OCI-LY1 (cell line): Measurements from ENCODE around the gene CNTNAP5.

Experiments
- H2AFZ ChIP-seq: fragments of 200-600 bp; sonication (generic), shearing (Covaris generic); 2 replicates; pipeline ENCODE4 v1.6.0; 2014; ENCODE audit warnings: antibody characterized with exemption, mild to moderate bottlenecking, low read length
- H3F3A ChIP-seq: fragments of 200-600 bp; sonication (generic), shearing (Covaris generic); 2 replicates; pipeline ENCODE4 v1.6.0; 2014; ENCODE audit warnings: mild to moderate bottlenecking, antibody characterized with exemption, low read length, moderate library complexity; ENCODE audit not compliant: insufficient read depth
- H3K27ac ChIP-seq: fragments of 200-600 bp; sonication (generic); 2 replicates; pipeline ENCODE4 v1.5.1; 2014; ENCODE audit warnings: low read length, mixed run types, mild to moderate bottlenecking, low read depth; ENCODE audit not compliant: poor library complexity, severe bottlenecking
- H3K27me3 ChIP-seq: fragments of 200-600 bp; sonication (generic); 2 replicates; pipeline ENCODE4 v1.6.0; 2014; ENCODE audit warnings: antibody characterized with exemption, mild to moderate bottlenecking, low read length, moderate library complexity; ENCODE audit not compliant: insufficient read depth
- H3K36me3 ChIP-seq: fragments of 200-600 bp; sonication (generic); 2 replicates; pipeline ENCODE4 v1.6.1; 2014; ENCODE audit warnings: mild to moderate bottlenecking, antibody characterized with exemption, low read length, moderate library complexity, mixed read lengths; ENCODE audit not compliant: insufficient read depth
- H3K4me1 ChIP-seq: fragments of 200-600 bp; sonication (generic); 2 replicates; pipeline ENCODE4 v1.5.1; 2014; ENCODE audit warnings: mild to moderate bottlenecking, low read length, moderate library complexity; ENCODE audit not compliant: insufficient read depth, severe bottlenecking
- H3K4me2 ChIP-seq: fragments of 200-600 bp; sonication (generic), shearing (Covaris generic); 2 replicates; pipeline ENCODE4 v1.6.1; 2014; ENCODE audit warnings: low read length
- H3K4me3 ChIP-seq: fragments of 200-600 bp; sonication (generic); 2 replicates; pipeline ENCODE4 v1.5.1; 2014; ENCODE audit warnings: low read length, low read depth, mild to moderate bottlenecking, mixed read lengths; ENCODE audit not compliant: poor library complexity, severe bottlenecking
- H3K79me2 ChIP-seq: fragments of 200-600 bp; shearing (Covaris generic); 2 replicates; pipeline ENCODE4 v1.6.1; 2016; ENCODE audit warnings: mixed run types, low read length, mixed read lengths; ENCODE audit not compliant: insufficient read depth
- H3K9ac ChIP-seq: fragments of 200-600 bp; sonication (generic), shearing (Covaris generic); 2 replicates; pipeline ENCODE4 v1.6.1; 2014; ENCODE audit warnings: mild to moderate bottlenecking, low read length, mixed read lengths
- H3K9me2 ChIP-seq: fragments of 200-600 bp; sonication (generic), shearing (Covaris generic); 2 replicates; pipeline ENCODE4 v1.6.1; 2014; ENCODE audit warnings: low read depth, mild to moderate bottlenecking, low read length, mixed read lengths
- H3K9me3 ChIP-seq: fragments of 200-600 bp; shearing (Covaris generic); 2 replicates; pipeline ENCODE4 v1.6.1; 2014; ENCODE audit warnings: low read length, mixed read lengths
- H4K20me1 ChIP-seq: fragments of 200-600 bp; sonication (generic), shearing (Covaris generic); 2 replicates; pipeline ENCODE4 v1.6.0; 2016; ENCODE audit warnings: mild to moderate bottlenecking, low read length; ENCODE audit not compliant: insufficient read depth
- CTCF ChIP-seq: fragments of 200-600 bp; sonication (generic), shearing (Covaris generic); IDR thresholded peaks from 2 replicates; pipeline ENCODE4 v1.5.1; 2017; ENCODE audit warnings: mild to moderate bottlenecking, antibody characterized with exemption, low read length, moderate library complexity, mixed read lengths
- EZH2 ChIP-seq: fragments of 200-600 bp; sonication (generic), shearing (Covaris generic); IDR thresholded peaks from 2 replicates; pipeline ENCODE4 v1.8.0; 2017; ENCODE audit warnings: borderline replicate concordance, mixed run types, mild to moderate bottlenecking, antibody characterized with exemption, low read length, moderate library complexity, mixed read lengths

CNTNAP5 gene

DNA sequence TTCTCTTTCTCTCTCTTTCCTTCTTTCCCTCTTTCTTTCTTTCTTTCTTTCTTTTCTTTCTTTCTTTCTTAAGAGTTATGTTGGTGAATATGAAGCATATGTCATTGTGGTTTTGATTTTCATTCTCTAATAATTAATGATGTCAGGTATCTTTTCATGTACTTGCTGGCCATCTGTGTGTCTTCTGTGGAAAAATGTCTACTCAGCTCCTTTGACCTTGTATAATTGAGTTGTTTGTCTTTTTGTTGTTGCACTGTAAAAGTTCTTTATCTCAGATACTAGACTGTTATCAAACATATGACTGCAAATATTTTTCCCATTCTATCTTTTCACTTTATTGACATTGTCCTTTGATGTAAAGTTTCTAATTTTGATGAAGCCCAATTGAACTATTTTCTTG lies 645.1 kb downstream of the CNTNAP5 start:
- Histone ChIP-seq H3K27me3 (no peaks in the 10 kb centered on the region), H2AFZ (no peak overlapping the region), H3K4me3 (no peak overlapping the region), H3K79me2 (no peaks in the 10 kb centered on the region), H3K9me3 (no peaks in the 10 kb centered on the region), H3K36me3 (no peaks in the 10 kb centered on the region), H3F3A (no peaks in the 10 kb centered on the region), H3K9me2 (no peaks in the 10 kb centered on the region), H4K20me1 (no peaks in the 10 kb centered on the region), H3K27ac (no peak overlapping the region), H3K9ac (no peak overlapping the region), H3K4me2 (no peak overlapping the region), H3K4me1 (no peaks in the 10 kb centered on the region)
- no peak for TF ChIP-seq CTCF

GRCh38 chr2:124678043-124678442 lies 653.0 kb downstream of the CNTNAP5 start:
- Histone ChIP-seq H3K4me1 (no peaks in the 10 kb centered on the region), H2AFZ (no peak overlapping the region), H3K79me2 (no peaks in the 10 kb centered on the region), H3K9me2 (no peaks in the 10 kb centered on the region), H3K27ac (no peak overlapping the region), H3K4me2 (no peak overlapping the region), H3K4me3 (no peak overlapping the region), H4K20me1 (no peaks in the 10 kb centered on the region), H3K27me3 (no peaks in the 10 kb centered on the region), H3F3A (no peaks in the 10 kb centered on the region), H3K36me3 (no peaks in the 10 kb centered on the region), H3K9ac (no peak overlapping the region), H3K9me3 (no peaks in the 10 kb centered on the region)
- TF ChIP-seq EZH2 (no peak), CTCF (no peak)

GRCh38 chr2:124683536-124684428 lies 658.7 kb downstream of the CNTNAP5 start:
- H3K9ac ChIP-seq, result no peak overlapping the region
- no peak overlapping the region for H3K27ac ChIP-seq
- no peak overlapping the region for H3K4me2 ChIP-seq
- H4K20me1 ChIP-seq, result no peaks in the 10 kb centered on the region
- TF ChIP-seq CTCF (no peak), EZH2 (no peak)
- H3F3A ChIP-seq, result no peaks in the 10 kb centered on the region
- H3K9me2 ChIP-seq, result no peaks in the 10 kb centered on the region
- no peak overlapping the region for H3K4me3 ChIP-seq
- H3K27me3 ChIP-seq, result no peaks in the 10 kb centered on the region
- H3K9me3 ChIP-seq, result no peaks in the 10 kb centered on the region
- H3K4me1 ChIP-seq, result no peaks in the 10 kb centered on the region
- H2AFZ ChIP-seq, result no peak overlapping the region
- no peaks in the 10 kb centered on the region for H3K36me3 ChIP-seq
- no peaks in the 10 kb centered on the region for H3K79me2 ChIP-seq
